Stimulated activated CD8-positive, alpha-beta memory T cell treated with anti-CD3 and anti-CD28 coated beads, Interleukin-2, amount 100 ng/mL, for 48 hours (primary cell): ENCODE results near the gene COQ10A.
"Not testable (repeated sequence)": the region's sequence is repeated elsewhere in the genome, so short reads cannot be mapped to it uniquely, and the experiment has no call there.

Source experiments
- DNase-seq, 2 donors: peaks; one replicate each; pipeline ENCODE4 v3.0.0-alpha.2; 2020; ENCODE audit warnings: low read depth in 2 of 2

The COQ10A gene

GRCh38 chr12:56243731-56244181, 23.0 kb upstream of the COQ10A start:
- DNase-seq = no peak

DNA sequence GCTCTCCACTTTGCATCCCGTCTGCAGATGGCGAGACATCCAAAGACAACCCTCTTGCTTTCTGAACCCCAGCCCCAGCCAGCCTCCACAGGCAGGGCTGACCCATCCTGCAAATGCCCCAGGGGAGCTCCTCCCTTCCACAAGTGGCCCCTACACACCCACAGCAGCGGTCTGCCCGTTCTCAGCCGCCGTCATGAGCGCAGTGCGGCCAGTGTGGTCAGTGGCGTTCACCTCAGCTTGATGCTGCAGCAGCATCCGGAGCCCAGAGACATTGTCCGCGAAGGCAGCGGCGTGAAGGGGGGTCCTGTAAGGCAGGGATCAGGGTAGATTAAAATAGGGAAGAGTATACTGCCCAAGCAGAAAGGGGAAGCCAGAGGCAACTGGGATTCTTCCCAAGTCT, 22.2 kb upstream of the COQ10A start:
- no peak for DNase-seq

DNA sequence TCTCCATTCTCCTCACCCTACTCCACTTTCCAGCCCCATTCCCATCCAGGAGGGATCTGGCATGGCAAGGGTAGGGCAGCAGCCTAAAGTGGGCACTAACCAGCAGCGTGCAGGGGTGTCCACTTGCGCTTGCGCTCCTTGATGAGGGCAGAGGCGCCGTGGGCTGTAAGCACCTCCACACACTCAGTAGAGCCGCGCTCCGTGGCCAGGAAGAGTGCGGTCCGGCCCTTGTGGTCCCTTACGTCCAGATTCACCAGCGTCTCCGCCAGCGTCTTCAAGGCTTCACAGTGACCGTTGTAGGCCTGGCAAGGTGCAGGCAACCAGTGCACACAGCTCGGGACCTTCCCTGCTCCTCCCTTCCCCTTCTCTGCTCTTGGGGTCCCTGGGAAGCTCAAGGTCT, 18.8 kb upstream of the COQ10A start:
- no peak for DNase-seq

DNA sequence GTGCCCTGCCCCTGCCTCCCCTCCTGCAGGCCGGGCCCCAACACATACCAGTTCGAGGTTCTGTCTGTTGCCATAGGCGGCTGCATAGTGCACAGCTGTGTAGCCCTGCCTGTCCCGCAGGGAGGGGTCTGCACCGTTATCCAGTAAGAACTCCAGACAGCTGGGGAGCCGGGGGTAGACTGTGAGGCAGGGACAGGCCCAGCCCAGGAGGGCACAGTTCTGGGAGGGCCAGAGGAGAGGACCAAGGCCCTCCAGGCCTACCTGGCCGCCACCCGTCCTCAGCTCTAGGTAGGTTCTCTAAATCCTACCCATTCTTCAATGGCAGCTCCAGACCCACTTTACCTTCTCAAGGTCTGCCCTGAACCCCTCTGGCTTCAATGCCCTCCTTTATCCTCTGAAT, 18.0 kb upstream of the COQ10A start:
- DNase-seq = no peak

GRCh38 chr12:56252649-56253048, 14.1 kb upstream of the COQ10A start:
- DNase-seq = no peak

GRCh38 chr12:56253091-56253490, 13.7 kb upstream of the COQ10A start:
- DNase-seq = no peak

- no peak for DNase-seq
Observed at GRCh38 chr12:56255671-56256070, 11.1 kb upstream of the COQ10A start.

GRCh38 chr12:56256326-56256960, 10.3 kb upstream of the COQ10A start:
- no peak for DNase-seq

DNA sequence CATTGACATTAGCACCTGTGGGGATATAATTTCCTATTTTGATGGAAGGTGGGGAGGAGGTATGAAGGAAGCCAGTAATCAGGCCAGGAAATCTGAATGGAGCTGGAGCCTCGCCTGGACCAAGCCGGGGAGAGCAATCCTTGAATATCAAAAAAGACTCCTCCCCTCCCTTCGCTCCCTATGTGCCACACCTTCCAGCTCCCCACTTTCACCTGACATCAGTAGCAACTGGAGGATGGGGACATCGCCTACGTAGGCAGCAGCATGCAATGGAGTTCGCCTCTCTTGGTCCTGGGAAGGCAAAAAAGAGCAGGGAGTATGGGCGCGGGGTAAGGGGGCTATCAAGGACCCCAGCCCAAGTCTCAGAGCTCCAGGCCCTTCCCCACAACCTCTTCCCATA, 9.7 kb upstream of the COQ10A start:
- DNase-seq = no peak

GRCh38 chr12:56257491-56258067, 9.2 kb upstream of the COQ10A start:
- DNase-seq = no peak

- DNase-seq = peak; percentile 66 to 77
Observed at GRCh38 chr12:56258068-56258819, 8.5 kb upstream of the COQ10A start, which contains the start of gene ANKRD52. ANKRD52 (minus strand) TSS chr12:56258384; CDS start chr12:56258269, 115 bp downstream.

- no peak for DNase-seq
Observed at GRCh38 chr12:56258820-56259183, 7.9 kb upstream of the COQ10A start.

DNA sequence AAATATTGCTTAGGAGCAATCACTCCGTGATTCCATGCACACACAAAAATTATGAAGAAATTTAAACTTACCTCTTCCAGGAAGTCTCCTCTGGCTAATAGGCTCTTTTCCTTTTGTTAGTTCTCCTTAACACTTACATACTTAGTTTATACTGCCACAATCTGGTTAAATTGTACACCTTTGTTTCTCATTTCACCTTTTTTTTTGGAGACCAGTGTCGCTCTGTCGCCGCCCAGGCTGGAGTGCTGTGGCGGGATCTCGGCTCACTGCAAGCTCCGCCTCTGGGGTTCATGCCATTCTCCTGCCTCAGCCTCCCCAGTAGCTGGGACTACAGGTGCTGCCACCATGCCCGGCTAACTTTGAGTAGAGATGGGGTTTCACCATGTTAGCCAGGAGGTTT, 6.4 kb upstream of the COQ10A start:
- DNase-seq = no peak

- DNase-seq = no peak
Observed at GRCh38 chr12:56260921-56261320, 5.8 kb upstream of the COQ10A start.

DNA sequence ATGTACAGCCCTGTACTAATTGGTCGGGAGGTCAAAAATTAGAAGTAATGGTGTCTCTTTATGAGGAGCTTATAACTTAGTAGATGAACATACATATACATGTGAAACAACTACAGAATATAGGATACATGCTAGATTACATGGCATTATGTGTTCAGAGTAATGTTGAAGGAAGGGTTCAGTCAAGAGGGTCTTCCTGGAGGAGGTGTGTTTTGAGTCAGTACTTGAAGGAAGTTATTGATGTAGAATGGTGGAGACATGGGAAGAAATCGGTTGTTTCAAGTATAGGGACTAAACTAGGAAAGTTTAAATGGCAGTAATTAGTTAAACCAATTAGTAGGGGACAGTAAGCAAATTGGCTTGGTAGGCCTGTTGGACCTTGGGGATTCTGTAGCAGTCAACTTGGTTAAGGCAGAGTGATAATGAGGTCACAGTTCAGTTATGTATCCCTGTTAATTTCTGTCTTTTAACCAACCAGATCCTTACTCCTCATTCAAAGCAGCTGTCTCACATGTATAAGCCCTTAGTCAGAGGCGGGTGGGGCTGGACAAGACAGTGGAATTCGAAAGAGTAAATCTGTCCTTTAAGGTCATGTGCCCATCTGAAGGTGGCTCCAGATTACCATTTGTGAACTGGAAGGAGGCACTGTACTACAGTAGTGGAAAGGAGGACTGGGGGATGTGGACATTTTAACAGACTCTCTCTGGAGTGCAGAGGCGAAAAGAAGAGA, 5.1 kb upstream of the COQ10A start:
- no peak for DNase-seq

- DNase-seq = not testable (repeated sequence)
Observed at GRCh38 chr12:56262955-56263354, 3.8 kb upstream of the COQ10A start.

- DNase-seq = not testable (repeated sequence)
Observed at GRCh38 chr12:56266068-56266692, 562 bp upstream of the COQ10A start.

DNA sequence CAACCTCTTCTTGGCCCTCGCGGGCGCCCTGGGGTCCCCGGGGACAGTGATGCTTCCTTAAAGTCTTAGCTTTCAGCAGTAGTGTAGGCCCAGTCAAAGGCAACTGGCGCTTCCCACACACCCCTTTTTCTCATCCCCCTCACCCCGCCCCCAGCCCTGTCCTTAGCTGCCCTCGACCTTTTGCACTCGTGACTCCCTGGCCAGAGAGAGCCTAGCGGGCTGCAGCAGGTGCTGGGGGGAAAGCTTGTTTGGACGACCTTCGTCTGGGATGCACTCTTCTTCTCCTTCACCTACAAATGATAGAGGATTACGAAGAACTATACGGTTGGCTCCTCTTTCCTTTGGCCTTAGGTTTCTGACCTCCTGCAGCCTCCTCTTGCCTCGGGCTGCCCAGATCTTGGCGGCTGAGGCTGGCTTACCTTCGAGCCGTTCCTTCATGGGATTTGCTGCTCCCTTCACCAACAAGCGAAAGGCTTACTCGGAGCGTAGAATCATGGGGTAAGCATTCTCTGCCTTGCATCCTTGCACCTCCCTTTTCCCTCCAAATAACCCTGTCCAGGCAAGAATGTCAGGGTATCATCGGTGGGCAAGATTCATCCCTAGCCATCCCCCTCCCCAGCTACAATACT, 815 bp downstream of the COQ10A start:
- no peak for DNase-seq

GRCh38 chr12:56271031-56271430, 4.3 kb downstream of the COQ10A start:
- DNase-seq = no peak

DNA sequence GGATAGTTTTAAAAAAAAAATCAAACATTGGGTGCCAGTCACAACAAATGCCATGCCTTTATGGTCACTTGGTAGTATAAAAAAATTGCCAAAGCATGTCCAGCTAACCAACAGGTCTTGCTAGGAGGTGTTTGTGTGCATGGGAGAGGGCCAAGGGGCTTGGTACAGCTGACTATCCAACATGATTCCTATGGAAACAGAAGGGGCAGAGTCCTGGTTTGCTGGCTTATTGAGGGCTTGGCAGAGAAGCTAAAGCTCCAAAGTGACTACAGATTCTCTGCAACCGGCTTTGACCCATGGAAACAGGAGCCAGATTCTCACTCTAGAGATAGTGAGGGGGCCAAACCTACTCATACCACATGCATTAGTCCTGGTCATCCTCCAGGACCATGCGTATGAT, 5.7 kb downstream of the COQ10A start:
- not testable (repeated sequence) for DNase-seq

DNA sequence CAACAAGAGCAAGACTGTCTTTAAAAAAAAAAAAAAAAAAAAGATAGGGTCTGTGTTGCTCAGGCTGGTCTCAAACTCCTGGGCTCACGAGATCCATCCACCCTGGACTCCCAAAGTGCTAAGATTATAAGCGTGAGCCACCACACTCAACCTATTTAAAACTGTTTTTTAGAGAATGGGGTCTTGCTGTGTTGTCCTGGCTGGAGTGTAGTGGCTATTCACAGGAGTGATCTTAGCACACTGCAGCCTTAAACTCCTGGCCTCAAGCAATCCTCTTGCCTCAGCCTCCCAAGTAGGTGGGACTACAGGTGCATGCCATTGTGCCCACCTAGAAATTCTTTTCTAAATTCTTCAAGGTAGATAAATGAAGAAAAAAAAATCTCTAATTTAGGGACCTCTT, 7.6 kb downstream of the COQ10A start:
- DNase-seq = no peak
